Measurements from ENCODE around the gene NRTN. TPM values are rescaled to one million over a fixed set of nuclear protein-coding genes. Genes with fewer than 3 reads are reported as not detected.
A peak's percentile ranks its signal among the peaks of the same experiment; 100 is the strongest.
"Not testable (repeated sequence)": the region's sequence is repeated elsewhere in the genome, so short reads cannot be mapped to it uniquely, and the experiment has no call there.

Gene NRTN
- polyA plus RNA-seq, 3 donors = not detected

GRCh38 chr19:5838353-5839064 lies 33.6 kb downstream of the NRTN start:
- Histone ChIP-seq H3K79me2 (ENCODE audit: insufficient read depth, low read length) (no peaks in the 10 kb centered on the region), H4K20me1 (ENCODE audit: insufficient read depth, low read length) (no peaks in the 10 kb centered on the region), H3K27me3 (ENCODE audit: control insufficient read depth in 2 of 2, insufficient read depth in 2 of 2, low read length in 2 of 2) (peaks cover 0 to 6% of the 10 kb centered on the region in 2 donors), H3K36me3 (replicated peaks in 1 of 2; ENCODE audit: control insufficient read depth in 1 of 2, insufficient read depth in 2 of 2, low read length in 2 of 2) (no peaks in the 10 kb centered on the region), H3K4me2 (replicated peaks; ENCODE audit: extremely low read depth, low read length, poor library complexity, severe bottlenecking) (no peak overlapping the region), H3K4me1 (ENCODE audit: control insufficient read depth in 1 of 2, insufficient read depth in 2 of 2, low read length in 2 of 2) (peaks cover 7 to 10% of the 10 kb centered on the region in 2 donors), H3K4me3 (replicated peaks in 1 of 3; ENCODE audit: low read depth in 2 of 3, low read length in 3 of 3) (no peak overlapping the region), H3K9me3 (replicated peaks in 1 of 2; ENCODE audit: control insufficient read depth in 1 of 2, insufficient read depth in 1 of 2, low read length in 2 of 2) (no peaks in the 10 kb centered on the region), H3K27ac (ENCODE audit: low read depth in 1 of 2, low read length in 2 of 2) (no peak overlapping the region), H2AFZ (ENCODE audit: insufficient read depth, low read depth, low read length, poor library complexity, severe bottlenecking) (peak overlapping the region; percentile 46), H3K9ac (ENCODE audit: insufficient read depth, low read length, poor library complexity, severe bottlenecking) (no peak overlapping the region)
- intact Hi-C loops (cut with micrococcal nuclease) = no loop called here
- WGBS (ENCODE audit: insufficient coverage) = 21% methylated on average over 12 of the region's 20 CpGs
- no peak overlapping the region for H3K27ac Mint-ChIP-seq
- peaks cover 2 to 12% (median 10%) of the 10 kb centered on the region in 3 donors for H3K27me3 Mint-ChIP-seq (ENCODE audit: low read depth in 3 of 3)
- H3K9me3 Mint-ChIP-seq = no peaks in the 10 kb centered on the region
- peaks cover 16% of the 10 kb centered on the region for H3K4me1 Mint-ChIP-seq
- H3K4me3 Mint-ChIP-seq = peak overlapping the region in 1 of 2 donors; percentile 26
- DNase-seq = no peak
- H3K36me3 Mint-ChIP-seq = no peaks in the 10 kb centered on the region
- no peak for TF ChIP-seq CTCF (IDR thresholded peaks at IDR 0.05)

- H3K27me3 Mint-ChIP-seq (ENCODE audit: low read depth in 3 of 3) = peaks cover 2 to 10% (median 10%) of the 10 kb centered on the region in 3 donors
- peaks cover 7 to 10% of the 10 kb centered on the region in 2 donors for H3K4me1 ChIP-seq (ENCODE audit: control insufficient read depth in 1 of 2, insufficient read depth in 2 of 2, low read length in 2 of 2)
- H3K4me2 ChIP-seq (replicated peaks; ENCODE audit: extremely low read depth, low read length, poor library complexity, severe bottlenecking) = no peak within 1 kb of the TSS
- no peak within 1 kb of the TSS for H3K4me3 ChIP-seq (replicated peaks in 1 of 3; ENCODE audit: low read depth in 2 of 3, low read length in 3 of 3)
- H3K9me3 Mint-ChIP-seq = no peaks in the 10 kb centered on the region
- H3K4me1 Mint-ChIP-seq = peaks cover 16% of the 10 kb centered on the region
- DNase-seq = no peak
- WGBS (ENCODE audit: insufficient coverage) = 71% methylated on average over 4 of the region's 9 CpGs
- no peaks in the 10 kb centered on the region for H3K9me3 ChIP-seq (replicated peaks in 1 of 2; ENCODE audit: control insufficient read depth in 1 of 2, insufficient read depth in 1 of 2, low read length in 2 of 2)
- H4K20me1 ChIP-seq (ENCODE audit: insufficient read depth, low read length) = no peaks in the 10 kb centered on the region
- H3K79me2 ChIP-seq (ENCODE audit: insufficient read depth, low read length) = no peaks in the 10 kb centered on the region
- no peak within 1 kb of the TSS for H3K9ac ChIP-seq (ENCODE audit: insufficient read depth, low read length, poor library complexity, severe bottlenecking)
- H2AFZ ChIP-seq (ENCODE audit: insufficient read depth, low read depth, low read length, poor library complexity, severe bottlenecking) = peak within 1 kb of the TSS; percentile 46
- intact Hi-C loops (cut with micrococcal nuclease) = no loop called here
- no peaks in the 10 kb centered on the region for H3K36me3 Mint-ChIP-seq
- H3K27ac Mint-ChIP-seq = peak within 1 kb of the TSS in 2 of 7 donors; percentile 38 to 80
- peaks cover 0 to 6% of the 10 kb centered on the region in 2 donors for H3K27me3 ChIP-seq (ENCODE audit: control insufficient read depth in 2 of 2, insufficient read depth in 2 of 2, low read length in 2 of 2)
- TF ChIP-seq CTCF (IDR thresholded peaks at IDR 0.05) = no peak
- H3K36me3 ChIP-seq (replicated peaks in 1 of 2; ENCODE audit: control insufficient read depth in 1 of 2, insufficient read depth in 2 of 2, low read length in 2 of 2) = no peaks in the 10 kb centered on the region
- no peak within 1 kb of the TSS for H3K27ac ChIP-seq (ENCODE audit: low read depth in 1 of 2, low read length in 2 of 2)
- H3K4me3 Mint-ChIP-seq = peak within 1 kb of the TSS in 1 of 2 donors; percentile 26
Measured at GRCh38 chr19:5839065-5840017, 34.5 kb downstream of the NRTN start, which contains the start of gene FUT6. Gene FUT6 (minus strand): TSS chr19:5839702. CDS start chr19:5832567, 7,135 bp downstream.

- H3K9ac ChIP-seq (ENCODE audit: insufficient read depth, low read length, poor library complexity, severe bottlenecking); H3K27ac Mint-ChIP-seq; H3K36me3 Mint-ChIP-seq; intact Hi-C loops (cut with micrococcal nuclease); H3K27ac ChIP-seq (ENCODE audit: low read depth in 1 of 2, low read length in 2 of 2); H3K27me3 ChIP-seq (ENCODE audit: control insufficient read depth in 2 of 2, insufficient read depth in 2 of 2, low read length in 2 of 2); H3K36me3 ChIP-seq (replicated peaks in 1 of 2; ENCODE audit: control insufficient read depth in 1 of 2, insufficient read depth in 2 of 2, low read length in 2 of 2); H3K4me3 ChIP-seq (replicated peaks in 1 of 3; ENCODE audit: low read depth in 2 of 3, low read length in 3 of 3); H3K9me3 Mint-ChIP-seq; H3K9me3 ChIP-seq (replicated peaks in 1 of 2; ENCODE audit: control insufficient read depth in 1 of 2, insufficient read depth in 1 of 2, low read length in 2 of 2); H2AFZ ChIP-seq (ENCODE audit: insufficient read depth, low read depth, low read length, poor library complexity, severe bottlenecking); H3K4me3 Mint-ChIP-seq; DNase-seq; H3K4me2 ChIP-seq (replicated peaks; ENCODE audit: extremely low read depth, low read length, poor library complexity, severe bottlenecking); H3K79me2 ChIP-seq (ENCODE audit: insufficient read depth, low read length); H3K4me1 ChIP-seq (ENCODE audit: control insufficient read depth in 1 of 2, insufficient read depth in 2 of 2, low read length in 2 of 2); H4K20me1 ChIP-seq (ENCODE audit: insufficient read depth, low read length): not testable (repeated sequence)
- peaks cover 2 to 10% (median 10%) of the 10 kb centered on the region in 3 donors for H3K27me3 Mint-ChIP-seq (ENCODE audit: low read depth in 3 of 3)
- WGBS (ENCODE audit: insufficient coverage) = no CpG with 5 or more reads among the region's 6 CpGs
- H3K4me1 Mint-ChIP-seq = peaks cover 16% of the 10 kb centered on the region
Measured at GRCh38 chr19:5841735-5842111, 36.9 kb downstream of the NRTN start.
